NT2/D1 (cell line): ENCODE measurements around the gene ITCH.
"Not testable (repeated sequence)": the region's sequence is repeated elsewhere in the genome, so short reads cannot be mapped to it uniquely, and the experiment has no call there.

Source experiments
- DNase-seq: peaks from one replicate; pipeline ENCODE4 v3.0.0-alpha.2; 2011; ENCODE audit warnings: low read depth, low spot score
- H3K27me3 ChIP-seq: 2 replicates; pipeline ENCODE4 v1.6.0; 2011; ENCODE audit warnings: mild to moderate bottlenecking; ENCODE audit not compliant: insufficient read length, insufficient read depth
- H3K36me3 ChIP-seq: 2 replicates; pipeline ENCODE4 v1.6.1; 2011; ENCODE audit warnings: mild to moderate bottlenecking, low read length, mixed read lengths; ENCODE audit not compliant: insufficient read depth, insufficient read length
- H3K4me1 ChIP-seq: 2 replicates; pipeline ENCODE4 v1.5.1; 2011; ENCODE audit not compliant: insufficient read depth, insufficient read length
- H3K4me3 ChIP-seq: 2 replicates; pipeline ENCODE4 v1.5.1; 2011; ENCODE audit warnings: low read depth; ENCODE audit not compliant: insufficient read length
- H3K9ac ChIP-seq: 2 replicates; pipeline ENCODE4 v1.6.0; 2011; ENCODE audit warnings: low read depth; ENCODE audit not compliant: insufficient read length
- H3K9me3 ChIP-seq: 2 replicates; pipeline ENCODE4 v1.5.1; 2011; ENCODE audit warnings: mild to moderate bottlenecking, low read length; ENCODE audit not compliant: insufficient read depth
- SUZ12 ChIP-seq: IDR thresholded peaks from 2 replicates; pipeline ENCODE4 v1.6.1; 2011; ENCODE audit not compliant: insufficient read length, insufficient read depth; ENCODE audit errors: extremely low read depth
- YY1 ChIP-seq: IDR thresholded peaks from 2 replicates; pipeline ENCODE4 v1.6.1; 2011; ENCODE audit not compliant: insufficient read length, insufficient read depth
- ZNF274 ChIP-seq: IDR thresholded peaks from 2 replicates; pipeline ENCODE4 v1.6.1; 2011; ENCODE audit warnings: mild to moderate bottlenecking, low read depth, low read length

The ITCH gene

DNA sequence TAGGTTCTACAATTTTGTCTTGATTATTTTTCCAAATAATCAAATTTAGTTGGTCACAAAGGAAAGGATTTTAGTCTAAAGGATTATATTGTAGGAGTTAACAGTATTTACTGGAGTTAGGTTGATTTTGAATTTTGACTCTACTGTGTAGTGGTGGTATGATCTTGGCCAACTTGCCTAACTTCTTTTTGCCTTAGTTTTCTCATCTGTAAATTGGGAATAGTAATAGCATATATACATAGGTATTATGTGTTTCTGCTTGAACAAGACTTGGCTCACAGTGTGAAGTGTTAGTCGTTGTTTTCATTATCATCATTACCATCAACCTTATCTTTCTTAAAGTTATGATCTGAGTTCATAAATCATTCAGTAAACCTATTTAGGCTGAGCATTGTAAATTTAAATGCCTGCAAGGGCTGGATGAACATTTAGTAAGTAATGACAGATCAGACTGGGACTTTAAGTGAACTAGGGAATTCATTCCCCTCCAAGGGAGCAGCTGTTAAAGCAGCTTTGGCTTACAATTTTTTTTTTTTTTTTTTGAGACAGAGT, 11.2 kb downstream of the ITCH start:
- no peak for TF ChIP-seq SUZ12
- H3K9ac ChIP-seq = no peak overlapping the region
- H3K27me3 ChIP-seq = no peaks in the 10 kb centered on the region
- H3K36me3 ChIP-seq = peaks cover 76% of the 10 kb centered on the region
- no peaks in the 10 kb centered on the region for H3K9me3 ChIP-seq
- no peaks in the 10 kb centered on the region for H3K4me1 ChIP-seq
- DNase-seq = no peak
- H3K4me3 ChIP-seq = no peak overlapping the region

DNA sequence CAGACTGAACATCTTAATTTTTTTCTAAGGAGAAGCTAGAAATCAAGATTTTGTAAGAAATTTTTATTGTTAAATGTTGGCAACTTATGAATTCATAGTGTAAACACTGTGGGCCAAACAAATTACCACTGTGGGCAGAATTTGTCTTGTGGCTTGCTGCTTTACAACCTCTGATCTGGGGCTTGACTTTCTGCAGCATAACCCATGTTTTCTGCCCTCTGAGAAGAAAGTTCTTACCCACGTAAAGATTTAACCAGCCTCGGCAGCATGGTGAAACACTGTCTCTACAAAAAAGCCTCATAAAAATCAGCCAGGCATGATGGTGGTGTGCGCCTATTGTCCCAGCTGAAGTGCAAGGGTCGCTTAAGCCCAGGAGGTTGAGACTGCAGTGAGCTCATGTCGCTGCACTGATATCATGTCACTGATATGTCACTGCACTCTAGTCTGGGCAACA, 12.9 kb downstream of the ITCH start:
- TF ChIP-seq ZNF274 = no peak
- no peak for TF ChIP-seq SUZ12
- Histone ChIP-seq H3K4me3 (no peak overlapping the region), H3K4me1 (no peaks in the 10 kb centered on the region), H3K9ac (no peak overlapping the region), H3K9me3 (no peaks in the 10 kb centered on the region), H3K27me3 (no peaks in the 10 kb centered on the region), H3K36me3 (peaks cover 67% of the 10 kb centered on the region)
- DNase-seq = no peak

DNA sequence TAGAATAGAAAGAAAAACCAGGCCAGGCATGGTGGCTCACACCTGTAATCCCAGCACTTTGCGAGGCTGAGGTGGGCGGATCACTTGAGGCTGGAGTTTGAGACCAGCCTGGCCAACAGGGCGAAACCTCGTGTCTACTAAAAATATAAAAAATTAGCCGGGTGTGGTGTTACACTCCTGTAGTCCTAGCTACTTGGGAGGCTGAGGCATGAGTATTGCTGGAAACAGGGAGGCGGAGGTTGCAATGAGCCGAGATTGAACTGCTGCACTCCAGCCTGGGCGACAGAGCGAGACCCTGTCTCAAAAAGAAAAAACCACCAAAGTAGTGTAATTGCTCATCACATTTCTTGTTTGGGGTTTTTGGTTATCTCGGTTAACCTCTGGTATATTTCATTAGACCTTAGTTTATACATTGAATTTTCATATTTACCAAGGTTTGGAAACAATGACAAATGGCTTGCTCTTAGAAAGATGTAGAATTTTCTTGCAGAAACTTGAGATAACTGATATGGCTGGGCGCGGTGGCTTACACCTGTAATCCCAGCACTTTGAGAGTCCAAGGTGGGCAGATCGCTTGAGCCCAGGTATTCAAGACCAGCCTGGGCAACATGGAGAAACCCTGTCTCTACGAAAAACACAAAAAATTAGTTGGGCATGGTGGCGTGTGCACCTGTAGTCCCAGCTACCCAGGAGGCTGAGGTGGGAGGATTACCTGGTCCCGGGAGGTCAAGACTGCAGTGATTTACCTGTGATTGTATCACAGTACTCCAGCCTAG, 14.2 kb downstream of the ITCH start:
- Histone ChIP-seq H3K27me3 (no peaks in the 10 kb centered on the region), H3K9ac (no peak overlapping the region), H3K36me3 (peaks cover 63% of the 10 kb centered on the region), H3K9me3 (no peaks in the 10 kb centered on the region), H3K4me3 (no peak overlapping the region), H3K4me1 (no peaks in the 10 kb centered on the region)
- DNase-seq = no peak
- TF ChIP-seq SUZ12 = no peak
- TF ChIP-seq YY1 = no peak
- TF ChIP-seq ZNF274 = no peak

DNA sequence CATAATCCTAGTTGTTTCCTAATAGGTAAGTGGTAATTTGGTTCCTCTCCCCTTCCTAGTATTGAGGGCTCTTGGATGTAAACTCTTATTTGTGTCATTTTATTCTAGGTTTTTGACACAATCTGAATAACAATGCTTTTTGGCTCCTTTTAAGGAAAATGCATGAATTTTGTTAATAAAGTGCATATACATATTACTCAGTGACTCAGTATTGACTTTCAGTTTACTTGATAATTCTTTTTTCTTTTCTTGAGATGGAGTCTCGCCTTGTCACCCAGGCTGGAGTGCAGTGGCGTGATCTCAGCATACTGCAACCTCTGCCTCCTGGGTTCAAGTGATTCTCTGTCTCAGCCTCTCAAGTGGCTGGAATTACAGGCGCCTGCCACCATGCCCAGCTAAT, 19.1 kb downstream of the ITCH start:
- H3K9ac ChIP-seq = no peak overlapping the region
- TF ChIP-seq ZNF274 = no peak
- TF ChIP-seq SUZ12 = no peak
- TF ChIP-seq YY1 = no peak
- peaks cover 28% of the 10 kb centered on the region for H3K36me3 ChIP-seq
- H3K27me3 ChIP-seq = no peaks in the 10 kb centered on the region
- no peak for DNase-seq
- H3K4me1 ChIP-seq = no peaks in the 10 kb centered on the region
- H3K9me3 ChIP-seq = no peaks in the 10 kb centered on the region
- H3K4me3 ChIP-seq = no peak overlapping the region

DNA sequence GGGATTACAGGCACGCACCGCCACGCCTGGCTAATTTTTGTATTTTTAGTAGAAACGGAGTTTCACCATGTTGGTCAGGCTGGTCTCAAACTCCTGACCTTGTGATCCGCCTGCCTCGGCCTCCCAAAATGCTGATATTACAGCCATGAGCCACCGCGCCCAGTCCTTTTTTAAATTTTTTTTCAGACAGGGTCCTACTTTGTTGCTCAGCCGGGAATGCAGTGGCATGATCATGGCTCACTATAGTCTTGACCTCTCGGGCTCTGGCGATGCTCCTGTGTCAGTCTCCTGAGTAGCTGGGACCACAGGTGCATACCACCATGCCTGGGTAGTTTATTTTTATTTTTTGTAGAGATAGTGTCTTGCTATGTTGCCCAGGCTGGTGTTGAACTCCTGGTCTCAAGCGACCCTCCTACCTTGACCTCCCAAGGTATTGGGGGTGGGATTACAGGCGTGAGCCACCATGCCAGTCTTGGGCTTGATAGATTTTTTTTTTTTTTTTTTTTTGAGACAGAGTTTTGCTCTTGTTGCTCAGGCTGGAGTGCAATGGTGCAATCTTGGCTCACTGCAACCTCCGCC, 19.9 kb downstream of the ITCH start:
- not testable (repeated sequence) for H3K4me3 ChIP-seq, H3K9me3 ChIP-seq, DNase-seq, H3K9ac ChIP-seq, H3K4me1 ChIP-seq, H3K27me3 ChIP-seq
- H3K36me3 ChIP-seq = peaks cover 22% of the 10 kb centered on the region

DNA sequence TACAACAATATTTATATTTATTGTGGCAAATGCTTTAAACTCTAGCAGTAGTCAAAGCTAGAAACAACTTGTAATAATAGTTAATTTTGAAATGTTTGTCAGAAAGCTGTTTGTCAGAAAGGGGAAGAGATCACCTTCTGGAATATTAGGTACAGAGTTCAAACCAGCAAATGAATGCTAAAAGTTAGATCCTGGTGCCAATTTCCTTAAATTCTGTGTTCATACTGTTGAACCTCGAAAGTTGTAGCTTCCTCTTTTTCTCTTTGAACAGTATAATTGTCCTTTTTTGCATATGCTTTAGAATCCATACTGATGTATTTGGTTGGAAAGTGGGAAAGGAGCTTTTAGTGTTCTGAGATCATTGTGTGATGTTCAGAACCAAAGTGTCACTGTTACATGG, 22.4 kb downstream of the ITCH start:
- H3K4me1 ChIP-seq = no peaks in the 10 kb centered on the region
- peaks cover 30% of the 10 kb centered on the region for H3K36me3 ChIP-seq
- no peak for TF ChIP-seq YY1
- no peak for TF ChIP-seq ZNF274
- no peak for TF ChIP-seq SUZ12
- no peak overlapping the region for H3K4me3 ChIP-seq
- H3K9ac ChIP-seq = no peak overlapping the region
- H3K27me3 ChIP-seq = no peaks in the 10 kb centered on the region
- DNase-seq = no peak
- H3K9me3 ChIP-seq = no peaks in the 10 kb centered on the region

DNA sequence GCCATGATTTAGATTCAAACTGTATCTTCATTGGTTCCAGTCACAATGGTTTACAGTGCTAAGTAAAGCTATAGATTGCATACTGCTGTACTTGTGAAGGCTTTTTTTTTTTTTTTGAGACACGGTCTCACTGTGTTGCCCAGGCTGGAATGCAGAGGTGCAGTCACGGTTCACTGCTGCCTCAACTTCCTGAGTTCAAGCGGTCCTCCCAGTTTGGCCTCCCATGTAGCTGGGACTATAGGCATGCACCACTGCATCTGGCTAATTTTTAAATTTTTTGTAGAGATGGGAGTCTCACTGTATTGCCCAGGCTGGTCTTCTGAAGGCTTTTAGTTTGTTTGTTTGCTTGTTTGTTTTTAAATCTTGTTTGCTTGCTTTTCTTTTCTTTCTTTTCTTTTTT, 24.9 kb downstream of the ITCH start:
- Histone ChIP-seq H3K4me1 (no peaks in the 10 kb centered on the region), H3K36me3 (peaks cover 27% of the 10 kb centered on the region), H3K9me3 (no peaks in the 10 kb centered on the region), H3K27me3 (no peaks in the 10 kb centered on the region), H3K9ac (no peak overlapping the region), H3K4me3 (no peak overlapping the region)
- no peak for TF ChIP-seq SUZ12
- no peak for TF ChIP-seq YY1
- TF ChIP-seq ZNF274 = no peak
- DNase-seq = no peak

DNA sequence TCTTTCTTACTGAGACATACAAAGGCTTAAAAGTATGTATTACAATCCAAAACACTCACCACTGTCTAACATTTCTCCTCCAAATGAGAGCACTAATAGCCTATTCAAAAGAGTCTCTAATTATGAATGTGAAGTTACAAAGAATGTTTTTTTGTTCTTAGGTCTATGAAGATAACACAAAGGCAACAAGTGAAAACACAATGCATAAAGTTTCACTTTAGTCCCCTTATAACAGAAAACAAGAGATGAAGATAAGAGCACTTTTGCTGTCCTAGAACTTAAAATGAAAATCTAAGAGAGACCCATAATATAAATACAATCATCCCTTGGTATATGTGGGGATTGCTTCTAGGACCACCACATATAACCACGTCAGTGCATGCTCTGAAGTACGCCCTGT, 25.6 kb downstream of the ITCH start:
- H3K36me3 ChIP-seq = peaks cover 34% of the 10 kb centered on the region
- TF ChIP-seq YY1 (no peak), ZNF274 (no peak), SUZ12 (no peak)
- no peaks in the 10 kb centered on the region for H3K4me1 ChIP-seq

More for the DNA sequence above, 25.6 kb downstream of the ITCH start:
- H3K9ac ChIP-seq = no peak overlapping the region
- no peaks in the 10 kb centered on the region for H3K9me3 ChIP-seq
- no peak for DNase-seq
- no peaks in the 10 kb centered on the region for H3K27me3 ChIP-seq
- no peak overlapping the region for H3K4me3 ChIP-seq
